ENCODE results near the gene PHKB. TPM values are rescaled to one million over a fixed set of nuclear protein-coding genes. Genes with fewer than 3 reads are reported as not detected.

The PHKB gene
- total RNA-seq, 1 experiment from 2014 or later, result 81.3 TPM

DNA sequence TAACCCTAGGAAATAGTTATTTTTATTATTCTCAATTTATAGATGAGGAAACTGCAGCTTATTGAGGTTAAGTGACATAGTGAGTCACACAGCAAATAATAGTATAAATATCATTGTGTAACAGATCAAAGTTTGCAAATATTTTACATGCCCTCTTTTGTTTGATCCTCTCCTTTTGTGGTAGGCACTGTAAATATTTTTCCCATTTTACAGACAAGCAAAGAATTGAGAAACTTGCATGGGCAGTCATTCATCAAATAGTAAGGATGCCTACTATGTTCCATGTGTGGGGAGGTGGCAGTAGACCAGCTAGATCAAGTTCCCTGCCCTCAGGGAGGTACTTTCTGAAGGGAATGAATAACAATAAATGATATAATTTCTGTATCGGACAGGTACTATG is 173.0 kb downstream of the PHKB start:
- H3K27me3 ChIP-seq (ENCODE audit: insufficient read depth, low read depth), result no peaks in the 10 kb centered on the region
- H3K79me2 ChIP-seq (ENCODE audit: low read depth), result no peaks in the 10 kb centered on the region
- no peak overlapping the region for H3K27ac ChIP-seq
- BruUV-seq (replicated peaks), result no TSS peak
- CTCF ChIA-PET, result no interaction called here
- no peak overlapping the region for H3K4me3 ChIP-seq
- H2AFZ ChIP-seq, result no peak overlapping the region
- no peaks in the 10 kb centered on the region for H3K9me2 ChIP-seq (ENCODE audit: insufficient read depth)
- 0 out of 2 replicates have a peak, but pooled peaks cover 6% of the 10 kb centered on the region for H3K36me3 ChIP-seq (ENCODE audit: low read depth)
- H3K4me1 ChIP-seq (replicated peaks; ENCODE audit: insufficient read depth), result no peaks in the 10 kb centered on the region
- POLR2A ChIA-PET (ENCODE audit: unreplicated experiment), result no interaction called here
- TF ChIP-seq CTCF (conservative IDR thresholded peaks at IDR 0.05), result no peak
- no peak for TF ChIP-seq EZH2 (IDR thresholded peaks at IDR 0.05; ENCODE audit: low read depth)
- intact Hi-C loops (cut with micrococcal nuclease; ENCODE audit: unreplicated experiment), result no loop called here
- peak in 1 of 2 experiments; percentile 55 for DNase-seq
- H3K4me2 ChIP-seq, result no peak overlapping the region
- peaks cover 7% of the 10 kb centered on the region; the same call in 1 of the 2 replicates for H3K9me3 ChIP-seq (ENCODE audit: insufficient read depth, low read depth)
- H4K20me1 ChIP-seq (ENCODE audit: insufficient read depth), result no peaks in the 10 kb centered on the region
- peaks cover 4% of the 10 kb centered on the region; the same call in 1 of the 2 replicates for H3F3A ChIP-seq (ENCODE audit: insufficient read depth, low read depth)

DNA sequence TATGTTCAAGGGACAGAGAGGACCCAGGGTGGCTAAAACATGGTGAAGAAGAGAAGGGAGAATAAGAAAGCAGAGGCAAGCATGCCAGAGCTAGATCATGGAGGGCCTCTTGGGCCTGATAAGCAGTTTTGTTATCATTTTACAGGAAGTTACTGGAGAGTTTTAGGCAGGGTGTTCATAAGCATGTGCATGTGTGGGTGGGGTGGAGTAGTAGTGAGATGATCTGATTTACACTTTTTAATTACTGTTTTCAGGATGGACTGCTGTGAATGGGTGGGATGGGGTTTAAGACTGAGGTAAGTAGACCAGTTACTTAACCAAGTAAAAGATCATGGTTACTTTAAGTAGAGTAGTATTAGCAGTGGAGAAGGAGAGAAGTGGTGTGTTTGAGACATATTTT is 173.6 kb downstream of the PHKB start:
- no peaks in the 10 kb centered on the region for H3K4me1 ChIP-seq (replicated peaks; ENCODE audit: insufficient read depth)
- H3K36me3 ChIP-seq (ENCODE audit: low read depth), result 0 out of 2 replicates have a peak, but pooled peaks cover 6% of the 10 kb centered on the region
- ChIA-PET POLR2A (ENCODE audit: unreplicated experiment) (no interaction called here), CTCF (no interaction called here)
- peaks cover 4% of the 10 kb centered on the region; the same call in 1 of the 2 replicates for H3F3A ChIP-seq (ENCODE audit: insufficient read depth, low read depth)
- TF ChIP-seq EZH2 (IDR thresholded peaks at IDR 0.05; ENCODE audit: low read depth) (no peak), CTCF (conservative IDR thresholded peaks at IDR 0.05) (no peak)
- intact Hi-C loops (cut with micrococcal nuclease; ENCODE audit: unreplicated experiment), result no loop called here
- H3K79me2 ChIP-seq (ENCODE audit: low read depth), result no peaks in the 10 kb centered on the region
- no peak overlapping the region for H3K27ac ChIP-seq
- DNase-seq, result no peak
- H4K20me1 ChIP-seq (ENCODE audit: insufficient read depth), result no peaks in the 10 kb centered on the region
- H3K9me2 ChIP-seq (ENCODE audit: insufficient read depth), result no peaks in the 10 kb centered on the region
- no TSS peak for BruUV-seq (replicated peaks)
- H3K4me3 ChIP-seq, result no peak overlapping the region
- H3K4me2 ChIP-seq, result no peak overlapping the region
- peaks cover 7% of the 10 kb centered on the region; the same call in 1 of the 2 replicates for H3K9me3 ChIP-seq (ENCODE audit: insufficient read depth, low read depth)
- H2AFZ ChIP-seq, result no peak overlapping the region
- no peaks in the 10 kb centered on the region for H3K27me3 ChIP-seq (ENCODE audit: insufficient read depth, low read depth)

DNA sequence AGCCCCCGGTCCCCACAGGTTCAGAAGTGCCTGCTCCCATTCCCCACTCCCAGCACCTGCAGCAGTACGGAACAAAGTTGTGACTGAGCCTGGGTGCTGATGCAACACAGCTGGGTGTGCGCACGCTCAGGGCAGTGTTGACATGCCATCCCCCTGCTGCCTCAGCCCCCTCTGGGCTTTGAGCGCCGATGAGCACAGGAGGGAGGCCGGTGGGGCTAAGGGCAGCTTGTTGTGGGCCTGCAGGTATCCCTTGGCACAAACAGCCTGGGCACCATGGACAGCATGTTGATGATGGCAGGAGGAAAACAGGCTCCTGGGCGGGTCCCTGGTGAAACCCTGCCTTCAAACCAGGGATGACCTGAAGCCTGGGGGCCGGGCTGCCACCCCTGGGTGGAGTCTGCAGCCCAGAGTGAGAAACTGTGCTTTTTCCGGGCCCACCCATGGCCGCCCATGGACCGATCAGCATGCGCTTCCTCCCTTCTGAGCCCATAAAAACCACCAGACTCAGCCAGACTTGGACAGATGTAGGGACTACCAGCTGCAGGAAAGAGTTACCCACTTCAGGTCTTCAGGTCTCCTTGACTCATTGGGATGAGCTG is 175.5 kb downstream of the PHKB start:
- Histone ChIP-seq H3K79me2 (ENCODE audit: low read depth) (no peaks in the 10 kb centered on the region), H3K9me3 (ENCODE audit: insufficient read depth, low read depth) (peaks cover 7% of the 10 kb centered on the region; the same call in 1 of the 2 replicates), H3F3A (ENCODE audit: insufficient read depth, low read depth) (peaks cover 4% of the 10 kb centered on the region; the same call in 1 of the 2 replicates), H3K4me1 (replicated peaks; ENCODE audit: insufficient read depth) (no peaks in the 10 kb centered on the region), H3K9me2 (ENCODE audit: insufficient read depth) (no peaks in the 10 kb centered on the region), H2AFZ (no peak overlapping the region), H3K4me3 (no peak overlapping the region), H4K20me1 (ENCODE audit: insufficient read depth) (no peaks in the 10 kb centered on the region), H3K27ac (no peak overlapping the region), H3K36me3 (ENCODE audit: low read depth) (0 out of 2 replicates have a peak, but pooled peaks cover 6% of the 10 kb centered on the region), H3K27me3 (ENCODE audit: insufficient read depth, low read depth) (no peaks in the 10 kb centered on the region), H3K4me2 (no peak overlapping the region)
- no TSS peak for BruUV-seq (replicated peaks)
- ChIA-PET CTCF (no interaction called here), POLR2A (ENCODE audit: unreplicated experiment) (no interaction called here)
- no peak for DNase-seq
- TF ChIP-seq CTCF (conservative IDR thresholded peaks at IDR 0.05) (no peak), EZH2 (IDR thresholded peaks at IDR 0.05; ENCODE audit: low read depth) (no peak)
- intact Hi-C loops (cut with micrococcal nuclease; ENCODE audit: unreplicated experiment), result no loop called here

Data from PC-9 (cell line).